Erythroblast (primary cell): ENCODE results near the gene OAS3.

ENCODE experiments used
- GATA1 ChIP-seq: IDR thresholded peaks from 2 replicates; pipeline ENCODE4 v1.6.1; 2011; ENCODE audit warnings: low read depth, mild to moderate bottlenecking, control low read depth, low read length, moderate library complexity
- POLR2A ChIP-seq: IDR thresholded peaks from 2 replicates; pipeline ENCODE4 v1.6.1; 2011; ENCODE audit warnings: mild to moderate bottlenecking, low read length

DNA sequence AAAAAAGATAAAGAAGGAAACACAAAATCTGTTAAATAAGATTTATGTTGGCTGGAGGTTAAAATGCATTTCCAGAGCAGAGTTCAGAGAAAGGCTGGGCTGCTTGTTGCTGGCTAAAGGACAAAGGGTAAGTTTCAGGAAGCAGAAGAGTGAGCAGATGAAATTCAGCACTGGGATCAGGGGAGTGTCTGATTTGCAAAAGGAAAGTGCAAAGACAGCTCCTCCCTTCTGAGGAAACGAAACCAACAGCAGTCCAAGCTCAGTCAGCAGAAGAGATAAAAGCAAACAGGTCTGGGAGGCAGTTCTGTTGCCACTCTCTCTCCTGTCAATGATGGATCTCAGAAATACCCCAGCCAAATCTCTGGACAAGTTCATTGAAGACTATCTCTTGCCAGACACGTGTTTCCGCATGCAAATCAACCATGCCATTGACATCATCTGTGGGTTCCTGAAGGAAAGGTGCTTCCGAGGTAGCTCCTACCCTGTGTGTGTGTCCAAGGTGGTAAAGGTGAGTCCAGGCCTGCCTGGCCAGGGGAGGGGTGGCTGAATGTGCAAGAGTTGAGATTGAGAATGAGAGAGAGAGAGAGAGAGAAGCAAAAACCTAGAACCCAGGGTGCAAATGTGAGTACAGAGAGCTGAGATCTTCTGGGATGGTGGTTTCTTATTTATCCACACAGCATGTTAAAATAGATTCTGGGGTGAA, 31.4 kb upstream of the OAS3 start, which contains the start of gene OAS1:
- TF ChIP-seq POLR2A = no peak
- TF ChIP-seq GATA1 = no peak
